Muscle layer of duodenum (tissue), 2 donors: ENCODE data around the gene HNRNPH1.

Experiments
- H3K27ac ChIP-seq: one replicate; pipeline ENCODE4 v1.7.0; 2013; ENCODE audit warnings: mild to moderate bottlenecking, low read length
- H3K27me3 ChIP-seq: one replicate; pipeline ENCODE4 v1.7.0; 2013; ENCODE audit warnings: low read depth, mild to moderate bottlenecking, control low read depth, low read length
- H3K36me3 ChIP-seq, 2 donors: one replicate each; pipeline ENCODE4 v1.7.0; 2013; ENCODE audit warnings: low read length in 2 of 2, control low read depth in 1 of 2, mild to moderate bottlenecking in 1 of 2; ENCODE audit not compliant: insufficient read depth in 2 of 2, control insufficient read depth in 1 of 2
- H3K4me1 ChIP-seq, 2 donors: one replicate each; pipeline ENCODE4 v1.7.0; 2013; ENCODE audit warnings: low read length in 2 of 2, mild to moderate bottlenecking in 2 of 2, control low read depth in 1 of 2, moderate library complexity in 1 of 2; ENCODE audit not compliant: insufficient read depth in 2 of 2, control insufficient read depth in 1 of 2
- H3K4me3 ChIP-seq, 2 donors: one replicate each; pipeline ENCODE4 v1.7.0; 2013; ENCODE audit warnings: low read length in 2 of 2, low read depth in 1 of 2, mild to moderate bottlenecking in 1 of 2
- H3K9me3 ChIP-seq, 2 donors: one replicate each; pipeline ENCODE4 v1.7.0; 2013; ENCODE audit warnings: low read length in 2 of 2, control low read depth in 1 of 2, mild to moderate bottlenecking in 1 of 2; ENCODE audit not compliant: control insufficient read depth in 1 of 2
- donor health status: healthy.

Gene HNRNPH1

DNA sequence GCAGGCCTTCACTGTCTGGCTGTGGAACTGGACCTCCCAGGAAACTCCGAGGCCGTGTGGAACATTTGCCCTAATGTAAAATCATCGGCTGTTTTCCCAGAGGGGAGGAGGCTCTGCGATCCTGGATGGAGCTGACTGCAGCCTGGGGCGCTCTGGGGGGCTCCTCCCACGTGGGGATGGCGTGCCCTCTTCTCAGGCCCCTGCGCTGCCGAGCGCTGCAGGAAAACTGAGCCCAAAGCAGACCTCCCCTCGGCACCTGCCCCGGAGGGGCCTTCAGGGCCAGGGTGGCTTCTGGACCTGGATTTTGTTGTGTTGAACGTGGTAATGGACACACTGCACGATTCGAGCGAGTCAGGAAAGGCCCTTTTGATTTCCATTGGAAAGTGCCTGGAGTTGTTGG lies 23.9 kb downstream of the HNRNPH1 start:
- Histone ChIP-seq H3K4me3 (no peak overlapping the region), H3K27ac (no peak overlapping the region), H3K27me3 (no peaks in the 10 kb centered on the region), H3K9me3 (no peaks in the 10 kb centered on the region), H3K36me3 (peaks cover 47 to 72% of the 10 kb centered on the region in 2 donors), H3K4me1 (peaks cover 0 to 2% of the 10 kb centered on the region in 2 donors)

DNA sequence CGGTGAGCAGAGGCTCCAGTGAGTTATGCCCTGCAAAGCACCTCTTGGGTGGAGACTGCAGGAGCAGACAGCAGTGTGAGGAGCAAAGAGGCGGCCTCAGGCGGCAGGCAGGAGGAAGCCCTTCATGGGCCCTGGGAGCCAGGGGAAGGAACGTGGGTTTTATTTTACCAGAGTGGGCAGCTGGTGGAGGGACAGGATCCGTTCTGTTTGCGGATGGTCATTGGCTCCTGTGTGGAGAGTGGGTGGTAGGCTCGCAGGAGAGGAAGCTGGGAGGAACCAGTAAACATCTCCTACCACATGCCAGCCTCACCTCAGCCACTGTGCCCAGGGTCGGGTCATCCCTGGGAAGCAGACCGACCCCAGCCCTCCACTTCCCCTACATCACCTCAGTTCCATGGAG lies 24.4 kb downstream of the HNRNPH1 start:
- Histone ChIP-seq H3K27me3 (no peaks in the 10 kb centered on the region), H3K36me3 (peaks cover 47 to 74% of the 10 kb centered on the region in 2 donors), H3K27ac (no peak overlapping the region), H3K4me1 (no peaks in the 10 kb centered on the region), H3K4me3 (no peak overlapping the region), H3K9me3 (no peaks in the 10 kb centered on the region)

DNA sequence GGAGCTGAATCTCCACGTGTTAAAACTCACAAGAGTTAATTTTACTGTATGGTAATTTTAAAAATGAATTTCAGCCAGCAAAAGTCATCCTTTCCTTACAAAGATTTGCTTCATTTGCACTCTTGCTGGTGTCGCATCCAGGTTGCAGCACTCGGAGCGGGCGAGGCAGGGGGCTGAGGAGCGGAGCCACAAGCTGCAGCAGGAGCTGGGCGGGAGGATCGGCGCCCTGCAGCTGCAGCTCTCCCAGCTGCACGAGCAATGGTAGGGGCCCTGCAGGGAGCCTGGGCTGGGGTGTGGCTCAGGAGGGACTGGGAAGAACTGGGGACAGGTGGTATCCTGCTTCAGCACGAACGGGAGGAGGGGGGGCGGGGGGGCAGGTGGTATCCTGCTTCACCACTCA lies 27.1 kb downstream of the HNRNPH1 start:
- H3K9me3 ChIP-seq = no peaks in the 10 kb centered on the region
- no peak overlapping the region for H3K27ac ChIP-seq
- peaks cover 49 to 86% of the 10 kb centered on the region in 2 donors for H3K36me3 ChIP-seq
- H3K4me1 ChIP-seq = no peaks in the 10 kb centered on the region
- no peaks in the 10 kb centered on the region for H3K27me3 ChIP-seq
- no peak overlapping the region for H3K4me3 ChIP-seq

DNA sequence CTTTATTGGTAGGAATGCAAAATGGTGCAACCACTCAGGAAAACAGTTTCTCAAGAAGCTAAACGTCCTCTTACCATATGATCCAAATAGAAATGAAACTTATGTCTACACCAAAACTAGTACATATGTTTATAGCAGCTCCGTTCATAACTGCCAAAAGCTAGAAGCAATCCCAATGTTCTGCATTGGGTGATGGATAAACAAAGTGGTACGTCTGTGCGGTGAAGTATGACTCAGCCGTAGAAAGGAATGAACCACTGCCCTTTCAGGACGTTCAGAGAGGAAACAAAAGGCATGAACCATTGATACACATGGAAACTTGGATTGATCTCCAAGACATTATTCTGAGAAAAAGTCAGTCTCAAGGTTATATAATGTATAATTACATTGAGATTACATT lies 27.6 kb downstream of the HNRNPH1 start:
- H3K36me3 ChIP-seq = peaks cover 49 to 86% of the 10 kb centered on the region in 2 donors
- no peaks in the 10 kb centered on the region for H3K4me1 ChIP-seq
- no peak overlapping the region for H3K4me3 ChIP-seq

DNA sequence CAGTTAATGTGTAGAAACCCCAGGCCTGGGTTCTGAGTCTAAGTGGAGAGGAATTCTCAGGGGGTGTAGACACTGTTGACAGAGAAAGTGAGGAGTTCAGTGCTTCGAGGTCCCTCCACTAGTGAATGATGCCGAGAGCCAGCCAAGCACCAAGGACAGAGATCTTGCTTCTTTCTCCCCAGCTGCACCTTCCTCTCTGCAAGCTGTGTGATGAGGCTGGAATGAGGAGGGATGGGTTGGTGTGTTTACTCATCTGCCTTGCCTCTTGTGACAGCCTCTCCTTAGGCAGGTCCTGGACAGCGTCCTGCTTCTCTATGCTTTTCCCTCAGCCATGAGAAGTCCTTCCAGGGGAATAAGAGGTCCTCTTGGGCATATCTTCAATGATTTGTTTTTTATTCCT lies 35.3 kb downstream of the HNRNPH1 start:
- Histone ChIP-seq H3K36me3 (peaks cover 37 to 57% of the 10 kb centered on the region in 2 donors), H3K9me3 (no peaks in the 10 kb centered on the region), H3K4me3 (no peak overlapping the region), H3K4me1 (no peaks in the 10 kb centered on the region), H3K27me3 (no peaks in the 10 kb centered on the region), H3K27ac (no peak overlapping the region)

More for the DNA sequence above, 27.6 kb downstream of the HNRNPH1 start:
- no peak overlapping the region for H3K27ac ChIP-seq
- H3K9me3 ChIP-seq = no peaks in the 10 kb centered on the region
- no peaks in the 10 kb centered on the region for H3K27me3 ChIP-seq

DNA sequence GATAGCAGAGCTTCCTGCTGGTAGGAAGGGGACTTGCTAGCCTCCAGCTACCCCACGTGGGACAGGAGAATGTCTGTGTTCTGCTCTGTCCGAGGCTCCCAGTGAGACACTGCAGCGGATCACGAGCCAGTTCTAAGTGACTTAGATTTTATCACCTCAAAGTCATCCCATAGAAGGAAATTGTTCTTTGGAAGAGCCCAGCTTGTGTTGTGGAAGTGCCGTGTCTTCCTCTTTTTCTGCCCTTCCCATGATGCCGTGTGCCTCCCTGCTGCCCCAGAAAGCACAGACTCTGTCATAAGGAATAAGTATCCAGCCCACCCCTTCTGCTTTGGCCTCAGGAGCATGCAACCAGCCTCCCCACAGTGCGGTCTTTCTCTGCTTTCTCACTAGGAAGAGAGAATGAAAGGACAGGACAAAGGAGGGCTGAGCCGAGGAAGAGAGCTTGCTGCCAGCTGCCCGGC lies 37.5 kb downstream of the HNRNPH1 start:
- Histone ChIP-seq H3K4me1 (no peaks in the 10 kb centered on the region), H3K9me3 (no peaks in the 10 kb centered on the region), H3K27ac (no peak overlapping the region), H3K27me3 (no peaks in the 10 kb centered on the region), H3K4me3 (no peak overlapping the region), H3K36me3 (peaks cover 28 to 53% of the 10 kb centered on the region in 2 donors)

DNA sequence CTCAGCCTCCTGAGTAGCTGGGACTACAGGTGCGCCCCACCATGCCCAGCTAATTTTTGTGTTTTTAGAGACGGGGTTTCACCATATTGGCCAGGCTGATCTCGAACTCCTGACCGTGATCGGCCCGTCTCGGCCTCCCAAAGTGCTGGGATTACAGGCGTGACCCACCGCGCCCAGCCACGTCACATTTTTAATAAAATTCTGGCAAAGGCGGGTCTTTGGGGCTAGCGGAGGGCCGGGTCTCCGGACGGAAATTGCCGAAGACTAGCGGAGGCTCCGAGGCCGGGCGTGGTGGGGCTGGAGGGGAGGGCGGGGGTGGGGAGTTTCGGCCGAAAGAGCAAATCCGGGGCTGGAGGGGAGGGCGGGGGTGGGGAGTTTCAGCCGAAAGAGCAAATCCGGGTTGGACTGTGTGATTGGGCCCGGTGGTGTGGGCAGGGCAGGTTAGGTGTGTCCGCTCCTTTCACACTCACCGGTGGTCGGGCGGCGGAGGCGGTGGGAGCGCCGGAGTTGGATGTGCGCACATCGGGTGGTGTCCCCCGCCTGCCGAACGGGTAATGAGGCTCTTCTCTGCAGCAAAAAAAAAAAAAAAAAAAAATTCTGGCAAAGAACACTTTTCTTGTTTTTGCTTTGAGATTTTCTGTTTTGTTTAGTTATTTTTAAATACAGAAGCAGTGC lies 46.0 kb downstream of the HNRNPH1 start:
- Histone ChIP-seq H3K4me1 (no peaks in the 10 kb centered on the region), H3K27me3 (no peaks in the 10 kb centered on the region), H3K27ac (no peak overlapping the region), H3K4me3 (no peak overlapping the region), H3K36me3 (peaks cover 19 to 38% of the 10 kb centered on the region in 2 donors), H3K9me3 (no peaks in the 10 kb centered on the region)

DNA sequence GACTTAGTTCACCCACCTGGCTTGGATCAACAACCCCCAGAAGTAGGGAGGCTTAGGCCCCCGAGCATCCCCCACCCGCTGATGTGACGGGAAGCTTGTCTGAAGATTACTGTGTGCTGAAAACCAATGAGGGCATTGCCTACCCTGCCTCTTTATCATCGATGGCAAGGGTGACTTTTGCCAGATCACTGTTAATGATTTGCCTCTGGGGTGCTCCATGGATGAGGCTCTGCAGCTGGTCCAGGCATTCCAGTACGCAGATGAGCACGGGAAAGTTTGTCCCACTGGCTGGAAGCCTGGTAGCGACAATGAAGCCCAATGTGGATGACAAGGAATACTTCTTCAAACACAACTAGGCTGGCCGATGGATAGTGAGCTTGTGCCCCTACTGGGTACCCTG lies 51.1 kb downstream of the HNRNPH1 start:
- peaks cover 49% of the 10 kb centered on the region in 2 donors for H3K36me3 ChIP-seq

DNA sequence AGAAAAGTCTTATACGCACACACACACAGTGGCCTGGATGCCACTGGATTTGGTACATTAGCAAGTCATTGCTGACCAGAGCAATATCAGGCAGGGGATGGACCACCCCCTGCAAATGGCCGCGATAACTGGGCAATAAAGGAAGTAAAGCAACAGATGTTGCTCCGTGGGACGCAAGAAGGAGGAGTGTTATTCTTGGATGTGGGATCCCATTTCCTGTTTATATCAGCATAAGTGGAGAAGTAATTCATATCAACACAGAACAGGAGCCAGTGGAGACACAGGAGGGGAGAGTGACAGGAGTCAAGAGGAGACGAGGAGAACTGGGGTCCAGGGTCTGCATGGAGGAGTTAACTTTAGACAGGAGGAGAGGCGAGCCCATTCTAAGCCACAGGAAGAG lies 54.8 kb downstream of the HNRNPH1 start:
- no peaks in the 10 kb centered on the region for H3K9me3 ChIP-seq
- H3K27me3 ChIP-seq = no peaks in the 10 kb centered on the region
- no peak overlapping the region for H3K27ac ChIP-seq
- no peaks in the 10 kb centered on the region for H3K4me1 ChIP-seq
- no peak overlapping the region for H3K4me3 ChIP-seq
- H3K36me3 ChIP-seq = peaks cover 44 to 56% of the 10 kb centered on the region in 2 donors

More for the DNA sequence above, 51.1 kb downstream of the HNRNPH1 start:
- Histone ChIP-seq H3K27ac (no peak overlapping the region), H3K9me3 (no peaks in the 10 kb centered on the region), H3K4me1 (no peaks in the 10 kb centered on the region), H3K27me3 (no peaks in the 10 kb centered on the region), H3K4me3 (no peak overlapping the region)

DNA sequence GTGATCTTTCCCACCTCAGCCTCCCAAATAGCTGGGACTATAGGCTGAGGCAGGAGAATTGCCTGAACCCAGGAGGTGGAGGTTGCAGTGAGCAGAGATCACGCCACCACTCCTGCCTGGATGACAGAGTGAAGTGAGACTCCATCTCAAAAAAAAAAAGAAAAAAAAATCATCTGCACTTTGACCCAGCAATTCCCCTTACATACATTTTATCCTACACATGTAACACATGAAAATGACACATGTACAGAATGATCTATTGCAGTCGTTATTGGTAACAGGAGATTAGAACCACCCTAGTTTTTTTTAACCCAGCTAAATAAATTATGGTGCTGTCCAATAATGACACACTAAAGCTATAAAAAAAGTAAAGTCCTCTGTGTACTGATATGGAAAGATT lies 58.9 kb downstream of the HNRNPH1 start:
- no peak overlapping the region for H3K27ac ChIP-seq
- H3K4me1 ChIP-seq = peaks cover 0 to 6% of the 10 kb centered on the region in 2 donors
- H3K9me3 ChIP-seq = no peaks in the 10 kb centered on the region
- H3K27me3 ChIP-seq = no peaks in the 10 kb centered on the region
- H3K4me3 ChIP-seq = no peak overlapping the region
- H3K36me3 ChIP-seq = peaks cover 35 to 48% of the 10 kb centered on the region in 2 donors
